HFFc6 (cell line): ENCODE data around the gene KATNB1. TPM values are rescaled to one million over a fixed set of nuclear protein-coding genes. Genes with fewer than 3 reads are reported as not detected.
A peak's percentile ranks its signal among the peaks of the same experiment; 100 is the strongest.

Source experiments
- DNase-seq: peaks from one replicate; pipeline ENCODE4 v3.0.0-alpha.2; 2018
- H3K27ac Mint-ChIP-seq: 2 replicates; pipeline ENCODE4 v1.8.0; 2020; ENCODE audit warnings: mild to moderate bottlenecking, mixed read lengths
- H3K27me3 Mint-ChIP-seq: 2 replicates; pipeline ENCODE4 v1.8.0; 2021; ENCODE audit warnings: mild to moderate bottlenecking, moderate library complexity, mixed read lengths; ENCODE audit not compliant: insufficient read depth
- H3K36me3 Mint-ChIP-seq: 2 replicates; pipeline ENCODE4 v1.8.0; 2021; ENCODE audit warnings: low read depth, mixed read lengths
- H3K4me1 Mint-ChIP-seq: 2 replicates; pipeline ENCODE4 v1.8.0; 2020; ENCODE audit warnings: low read depth, mixed read lengths
- H3K4me3 Mint-ChIP-seq: 2 replicates; pipeline ENCODE4 v1.8.0; 2020; ENCODE audit warnings: mild to moderate bottlenecking, moderate library complexity, mixed read lengths
- H3K9me3 Mint-ChIP-seq: 2 replicates; pipeline ENCODE4 v1.8.0; 2020; ENCODE audit warnings: mild to moderate bottlenecking, mixed read lengths
- total RNA-seq, 6 experiments: library from RNA; stranded (reverse); fragmentation: NEBNext Ultra II Directional; extraction: Animal tissue kit (Norgen Biotek cat#: 25700); gene quantifications; 2 replicates in 1 of 6; 3 replicates in 5 of 6; pipeline ENCODE4 v1.2.3, GENCODE V29; 2021
- TF ChIP-seq, protein P1 (sequence below): fragments of 200-600 bp; sonication (generic); IDR thresholded peaks from 2 replicates; pipeline ENCODE4 v1.5.0; 2021; ENCODE audit warnings: antibody characterized with exemption, mild to moderate bottlenecking

The KATNB1 gene
- total RNA-seq, 6 experiments from 2014 or later = 20.4 to 22.1 (median 21.6) TPM

DNA sequence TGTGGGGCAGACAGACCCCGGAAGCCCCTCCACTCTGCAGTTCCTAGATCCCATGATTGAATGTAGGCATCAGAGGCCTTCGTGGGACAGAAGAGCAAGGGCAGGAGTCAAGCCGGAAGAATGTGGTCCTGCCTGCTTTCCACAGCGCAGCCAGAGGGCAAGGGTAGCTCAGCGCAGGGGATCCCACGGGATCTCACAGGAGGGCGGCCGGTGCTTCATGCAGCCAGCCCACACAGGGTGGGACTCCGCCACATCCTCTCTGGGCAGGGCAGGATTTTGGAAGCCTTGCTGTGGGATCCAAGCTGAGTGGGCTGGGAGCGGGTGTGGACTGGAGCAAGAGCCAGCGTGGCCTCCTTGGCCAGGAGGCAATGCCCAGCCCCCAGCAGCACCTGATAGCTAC lies 13.0 kb downstream of the KATNB1 start:
- no peak for DNase-seq
- Mint-ChIP-seq H3K4me1 (no peaks in the 10 kb centered on the region), H3K27ac (no peak overlapping the region), H3K36me3 (no peaks in the 10 kb centered on the region; the same call in 1 of the 2 replicates), H3K9me3 (no peaks in the 10 kb centered on the region), H3K4me3 (no peak overlapping the region), H3K27me3 (peaks cover 6% of the 10 kb centered on the region)
- TF ChIP-seq, protein P1, sequence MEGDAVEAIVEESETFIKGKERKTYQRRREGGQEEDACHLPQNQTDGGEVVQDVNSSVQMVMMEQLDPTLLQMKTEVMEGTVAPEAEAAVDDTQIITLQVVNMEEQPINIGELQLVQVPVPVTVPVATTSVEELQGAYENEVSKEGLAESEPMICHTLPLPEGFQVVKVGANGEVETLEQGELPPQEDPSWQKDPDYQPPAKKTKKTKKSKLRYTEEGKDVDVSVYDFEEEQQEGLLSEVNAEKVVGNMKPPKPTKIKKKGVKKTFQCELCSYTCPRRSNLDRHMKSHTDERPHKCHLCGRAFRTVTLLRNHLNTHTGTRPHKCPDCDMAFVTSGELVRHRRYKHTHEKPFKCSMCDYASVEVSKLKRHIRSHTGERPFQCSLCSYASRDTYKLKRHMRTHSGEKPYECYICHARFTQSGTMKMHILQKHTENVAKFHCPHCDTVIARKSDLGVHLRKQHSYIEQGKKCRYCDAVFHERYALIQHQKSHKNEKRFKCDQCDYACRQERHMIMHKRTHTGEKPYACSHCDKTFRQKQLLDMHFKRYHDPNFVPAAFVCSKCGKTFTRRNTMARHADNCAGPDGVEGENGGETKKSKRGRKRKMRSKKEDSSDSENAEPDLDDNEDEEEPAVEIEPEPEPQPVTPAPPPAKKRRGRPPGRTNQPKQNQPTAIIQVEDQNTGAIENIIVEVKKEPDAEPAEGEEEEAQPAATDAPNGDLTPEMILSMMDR = no peak

DNA sequence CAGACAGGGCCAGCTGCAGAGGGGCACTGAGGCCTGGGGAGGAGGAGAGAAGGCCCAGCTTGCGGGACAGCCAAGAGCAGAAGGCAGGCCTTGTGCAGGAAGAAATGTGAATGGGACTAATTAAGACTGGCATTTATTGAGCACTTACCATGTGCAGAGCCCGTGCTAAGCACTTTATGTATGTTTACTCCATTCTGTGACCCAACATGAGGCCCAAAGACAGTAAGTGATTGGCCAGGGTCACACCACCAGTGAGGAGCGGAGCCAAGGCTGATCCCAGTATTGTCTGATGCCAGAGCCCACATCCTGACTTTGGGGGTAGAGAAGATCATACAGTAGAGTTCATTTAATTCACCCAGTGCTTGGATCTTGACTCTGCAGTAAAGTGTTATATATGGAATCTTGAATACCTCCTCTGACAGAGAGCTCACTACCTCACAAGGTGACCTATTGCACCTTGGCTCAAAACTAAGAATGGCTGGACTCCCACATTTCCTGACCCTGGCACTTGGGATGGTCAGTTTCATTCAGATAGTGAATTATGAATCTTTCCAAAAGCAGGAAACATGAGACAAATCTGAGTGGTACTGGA lies 13.6 kb downstream of the KATNB1 start:
- H3K9me3 Mint-ChIP-seq = no peaks in the 10 kb centered on the region
- H3K27ac Mint-ChIP-seq = 0 out of 2 replicates have a peak overlapping the region, but pooled peaks have one; percentile 16
- H3K36me3 Mint-ChIP-seq = no peaks in the 10 kb centered on the region; the same call in 1 of the 2 replicates
- TF ChIP-seq, protein P1 = no peak
- DNase-seq = no peak
- no peak overlapping the region for H3K4me3 Mint-ChIP-seq
- peaks cover 6% of the 10 kb centered on the region for H3K27me3 Mint-ChIP-seq
- H3K4me1 Mint-ChIP-seq = no peaks in the 10 kb centered on the region

DNA sequence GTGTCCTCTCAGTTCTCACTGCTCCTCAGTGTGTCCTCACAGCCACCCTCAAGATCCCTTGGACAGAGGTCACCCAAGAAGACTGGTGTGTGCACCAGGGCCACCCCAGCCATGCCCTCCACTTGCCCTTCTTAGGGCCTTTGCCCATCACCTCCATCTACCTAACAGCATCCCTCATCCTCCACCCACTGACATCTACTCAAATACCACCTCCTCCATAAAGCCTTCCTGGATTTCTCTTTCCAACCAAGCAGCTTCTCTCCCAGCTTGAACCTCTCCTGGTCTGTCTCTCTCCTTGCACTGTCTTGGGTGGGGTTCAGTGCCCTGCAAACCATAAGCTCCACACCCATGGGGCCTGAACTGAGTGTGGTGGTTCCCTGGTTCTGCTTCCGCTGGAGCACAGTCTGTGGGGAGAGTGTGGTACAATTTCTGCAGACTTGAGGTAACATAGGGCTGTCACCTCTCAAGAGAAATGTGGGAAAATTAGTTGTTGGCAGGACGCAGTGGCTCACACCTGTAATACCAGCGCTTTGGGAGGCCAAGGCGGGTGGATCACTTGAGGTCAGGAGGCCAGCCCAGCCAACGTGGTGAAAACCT lies 14.4 kb downstream of the KATNB1 start:
- no peak for DNase-seq
- H3K9me3 Mint-ChIP-seq = no peaks in the 10 kb centered on the region
- H3K36me3 Mint-ChIP-seq = no peaks in the 10 kb centered on the region; the same call in 1 of the 2 replicates
- no peaks in the 10 kb centered on the region for H3K4me1 Mint-ChIP-seq
- TF ChIP-seq, protein P1 = no peak
- H3K27me3 Mint-ChIP-seq = peaks cover 6% of the 10 kb centered on the region
- no peak overlapping the region for H3K27ac Mint-ChIP-seq
- H3K4me3 Mint-ChIP-seq = no peak overlapping the region

DNA sequence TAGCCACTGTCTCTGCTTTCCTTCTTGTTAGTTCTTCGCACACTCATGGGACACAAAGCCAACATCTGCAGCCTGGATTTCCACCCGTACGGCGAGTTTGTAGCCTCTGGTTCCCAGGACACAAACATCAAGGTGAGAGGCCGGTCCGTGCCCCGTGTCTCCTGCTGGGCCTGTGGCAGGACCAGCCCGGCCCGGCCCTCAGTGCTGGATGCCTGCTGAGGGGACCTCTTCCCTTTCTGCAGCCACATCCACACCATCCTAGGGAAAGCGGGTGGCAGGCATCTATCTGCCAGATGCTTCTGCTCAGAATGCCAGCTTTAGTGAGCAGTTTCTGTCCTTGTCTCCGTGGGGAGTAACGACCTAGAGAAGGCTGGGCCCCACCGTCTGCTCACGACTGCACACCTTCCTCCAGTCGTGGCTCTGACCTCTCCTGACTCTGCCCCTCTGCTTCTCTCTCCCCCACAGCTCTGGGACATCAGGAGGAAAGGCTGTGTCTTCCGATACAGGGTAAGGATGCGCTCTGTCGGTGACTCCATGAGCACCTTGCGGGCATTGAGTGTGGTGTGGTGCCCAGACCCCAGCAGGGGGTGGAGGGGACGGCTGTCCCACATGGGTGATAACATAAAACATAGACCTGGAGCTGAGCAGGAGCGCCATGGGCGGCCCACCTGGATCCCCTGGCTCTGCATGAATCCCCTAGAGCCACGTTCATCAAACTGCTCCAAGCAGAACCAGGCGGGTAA lies 15.4 kb downstream of the KATNB1 start:
- Mint-ChIP-seq H3K36me3 (no peaks in the 10 kb centered on the region; the same call in 1 of the 2 replicates), H3K27ac (no peak overlapping the region), H3K27me3 (peaks cover 6% of the 10 kb centered on the region), H3K4me1 (no peaks in the 10 kb centered on the region), H3K9me3 (no peaks in the 10 kb centered on the region), H3K4me3 (no peak overlapping the region)
- DNase-seq = no peak
- TF ChIP-seq, protein P1 = no peak

DNA sequence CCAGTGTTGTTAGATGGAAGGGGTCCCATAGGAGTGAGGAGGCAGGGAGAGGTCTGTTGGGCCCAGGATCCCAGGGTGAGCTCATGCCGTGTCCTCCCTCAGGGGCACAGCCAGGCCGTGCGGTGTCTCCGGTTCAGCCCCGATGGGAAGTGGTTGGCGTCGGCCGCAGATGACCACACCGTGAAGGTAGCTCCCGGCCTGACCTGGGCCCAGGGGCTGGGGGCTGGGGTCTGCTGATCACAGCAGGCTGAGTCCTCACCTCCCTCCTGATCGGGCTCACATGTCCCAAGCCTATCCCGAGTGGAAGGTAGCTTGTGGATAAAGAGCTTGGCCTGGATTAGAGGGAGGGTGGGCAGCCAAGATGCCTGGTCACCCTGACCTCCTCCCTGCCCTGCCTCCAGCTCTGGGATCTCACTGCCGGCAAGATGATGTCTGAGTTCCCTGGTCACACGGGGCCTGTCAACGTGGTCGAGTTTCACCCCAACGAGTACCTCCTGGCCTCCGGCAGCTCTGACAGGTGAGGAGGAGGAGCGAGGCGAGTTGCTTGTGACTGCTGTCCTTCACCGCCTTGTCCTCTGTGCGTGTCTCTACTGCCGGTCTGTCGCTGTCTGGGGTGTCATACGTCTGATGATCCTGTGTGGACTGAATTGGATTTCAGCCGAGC lies 16.1 kb downstream of the KATNB1 start:
- Mint-ChIP-seq H3K4me1 (no peaks in the 10 kb centered on the region), H3K27me3 (peaks cover 6% of the 10 kb centered on the region), H3K4me3 (no peak overlapping the region), H3K27ac (no peak overlapping the region), H3K36me3 (no peaks in the 10 kb centered on the region; the same call in 1 of the 2 replicates), H3K9me3 (no peaks in the 10 kb centered on the region)
- DNase-seq = no peak
- TF ChIP-seq, protein P1 = no peak
